HG02763 (cell line): Measurements from ENCODE around the gene NMNAT3.
"Not testable (repeated sequence)": the region's sequence is repeated elsewhere in the genome, so short reads cannot be mapped to it uniquely, and the experiment has no call there.

Source experiments
- ATAC-seq: cut with Tn5 transposase; IDR thresholded peaks from one replicate; pipeline ENCODE4 v1.9.1; 2021; ENCODE audit warnings: mild to moderate bottlenecking, moderate library complexity; ENCODE audit not compliant: unreplicated experiment

NMNAT3 gene

GRCh38 chr3:139639662-139640061, 38.1 kb downstream of the NMNAT3 start:
- no peak for ATAC-seq

- ATAC-seq: no peak
These were observed 39.3 kb downstream of the NMNAT3 start for GRCh38 chr3:139638518-139638917.

DNA sequence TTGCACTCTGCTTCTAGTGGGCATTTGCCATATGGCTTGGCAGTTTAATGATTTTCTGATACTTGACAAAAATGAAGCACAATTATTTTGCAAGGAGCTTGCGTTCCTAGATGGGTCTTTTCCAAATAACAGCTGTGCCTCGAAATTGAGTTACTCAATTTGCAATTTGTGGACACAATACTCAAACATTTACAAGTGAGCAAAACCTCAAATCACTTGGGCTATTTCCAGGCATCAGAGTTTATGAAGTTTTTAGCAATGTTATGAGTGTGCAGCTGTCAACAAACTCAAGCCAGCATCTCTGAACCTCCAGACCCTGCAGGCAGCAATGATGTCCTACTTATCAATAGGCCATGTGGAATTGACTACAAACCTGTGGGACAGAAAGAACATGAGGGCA, 41.3 kb downstream of the NMNAT3 start:
- ATAC-seq: no peak

DNA sequence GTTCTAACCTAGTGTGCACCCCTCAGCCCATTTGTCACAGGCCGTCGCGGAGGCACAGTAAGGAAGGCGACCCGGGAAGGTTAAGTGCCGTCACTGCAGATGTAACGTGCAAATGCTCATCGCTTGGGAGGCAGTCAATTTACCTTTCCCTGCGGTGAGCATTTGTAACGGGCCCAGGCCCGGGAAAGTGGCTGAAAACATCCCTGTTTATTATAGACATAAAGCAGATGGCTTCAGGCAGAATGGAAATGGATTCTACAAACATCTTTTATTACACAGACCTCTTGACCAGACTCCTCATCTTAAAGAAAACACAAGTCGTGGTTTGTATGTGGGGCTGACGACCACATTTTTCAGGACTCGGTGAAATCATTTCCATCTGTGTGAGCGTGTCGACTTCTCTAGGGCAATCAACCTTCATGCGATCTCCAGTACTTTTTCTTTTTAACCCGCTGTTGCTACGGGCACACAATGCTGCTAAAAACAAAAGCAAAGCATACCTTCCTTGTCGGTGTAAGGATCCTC, 43.6 kb downstream of the NMNAT3 start:
- no peak for ATAC-seq

DNA sequence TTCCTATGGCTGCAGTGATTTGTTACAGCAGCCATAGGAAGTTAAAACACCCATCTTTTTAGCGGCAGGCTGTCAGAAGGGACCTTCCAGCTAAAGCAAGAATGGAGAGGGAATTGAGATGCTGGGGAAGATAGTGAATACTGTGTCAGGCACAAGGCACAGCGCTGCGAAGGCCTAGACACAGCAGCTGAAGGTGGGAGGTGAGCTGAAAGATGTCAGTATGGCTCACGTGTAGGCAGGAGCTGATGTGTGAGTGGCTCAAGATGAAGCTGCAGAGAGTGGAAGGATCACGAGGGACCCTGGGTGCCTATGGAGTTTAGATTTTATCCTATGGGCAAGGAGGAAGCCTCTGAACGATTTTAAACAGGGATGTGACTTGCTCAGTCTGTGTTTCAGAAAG, 44.3 kb downstream of the NMNAT3 start:
- no peak for ATAC-seq

GRCh38 chr3:139630542-139630941, 47.2 kb downstream of the NMNAT3 start:
- no peak for ATAC-seq

GRCh38 chr3:139629033-139629432, 48.7 kb downstream of the NMNAT3 start:
- ATAC-seq: no peak

DNA sequence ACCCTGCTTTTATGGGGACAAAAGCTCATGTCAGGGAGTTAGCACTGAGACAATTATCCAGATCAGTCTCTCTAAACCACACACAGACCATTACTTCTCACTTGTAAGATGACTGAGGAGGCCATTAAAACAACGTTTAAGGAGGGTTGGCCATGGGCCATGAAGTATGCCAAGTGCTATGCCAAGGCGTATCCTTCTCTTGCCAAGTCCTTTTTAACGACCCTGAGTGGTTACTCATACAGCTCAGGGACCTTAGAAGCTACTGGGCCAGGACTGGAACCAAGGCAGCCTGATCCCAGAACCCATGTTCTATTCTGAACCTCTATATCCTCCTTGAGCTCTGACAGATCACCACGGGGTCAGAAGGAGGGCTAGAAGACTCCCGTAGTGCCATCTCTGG, 50.0 kb downstream of the NMNAT3 start:
- no peak for ATAC-seq

DNA sequence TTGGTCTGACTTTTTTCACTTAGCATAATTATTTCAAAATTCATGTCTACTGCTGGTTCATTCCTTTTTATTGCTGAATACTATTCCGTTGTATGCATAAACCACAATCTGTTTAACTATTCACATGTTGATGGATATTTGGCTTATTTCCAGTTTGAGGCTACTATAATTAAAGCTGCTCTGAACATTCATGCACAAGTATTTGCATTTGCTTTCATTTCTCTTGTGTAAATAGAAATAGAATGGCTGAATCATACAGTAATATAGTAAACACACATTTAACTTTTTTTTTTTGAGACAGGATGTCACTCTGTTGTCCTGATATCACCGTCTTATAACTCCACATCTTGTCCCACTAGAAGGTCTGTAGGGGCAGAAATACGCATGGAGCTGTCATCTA, 57.3 kb downstream of the NMNAT3 start:
- no peak for ATAC-seq

- ATAC-seq: no peak
These were observed 58.3 kb downstream of the NMNAT3 start for GRCh38 chr3:139619484-139619883.

GRCh38 chr3:139617672-139618268, 60.0 kb downstream of the NMNAT3 start:
- no peak for ATAC-seq

DNA sequence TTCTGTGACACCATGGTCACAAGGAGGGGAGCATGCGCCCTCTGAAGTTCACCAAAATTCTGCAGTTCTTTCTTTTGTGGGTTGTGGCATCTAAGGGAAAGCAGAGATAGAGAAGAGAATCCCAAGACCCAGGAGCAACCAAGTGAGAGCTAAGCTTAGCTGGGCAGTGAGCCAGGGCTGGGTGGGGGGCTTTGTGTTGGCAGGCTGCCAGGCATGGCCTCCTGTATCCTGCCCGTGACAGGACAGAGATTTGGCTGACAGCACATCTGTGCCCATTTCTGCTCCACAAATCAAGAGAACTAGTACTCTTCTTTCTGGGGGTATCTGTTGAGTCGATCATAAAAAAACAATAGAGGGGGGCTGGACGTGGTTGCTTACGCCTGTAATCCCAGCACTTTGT, 66.2 kb downstream of the NMNAT3 start:
- no peak for ATAC-seq

DNA sequence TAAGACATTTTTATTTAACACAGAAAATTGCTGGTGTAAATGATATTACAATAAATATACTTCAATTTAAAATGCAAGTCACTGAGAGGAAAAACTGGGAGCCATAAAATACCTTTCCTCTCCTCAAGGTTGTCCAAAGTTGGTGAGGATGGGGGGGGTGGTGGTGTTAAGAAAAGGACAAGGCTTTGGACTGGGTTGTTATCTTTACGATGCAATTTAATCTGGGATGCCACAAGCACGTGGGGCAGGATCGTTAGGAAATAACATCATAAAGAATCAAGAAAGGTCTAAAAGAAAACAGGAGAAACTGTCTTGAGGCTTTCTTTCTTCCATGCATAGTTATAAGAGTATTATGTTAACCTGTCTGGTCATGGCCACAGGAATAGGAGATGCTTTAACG, 66.9 kb downstream of the NMNAT3 start:
- ATAC-seq: no peak

- no peak for ATAC-seq
These were observed 68.8 kb downstream of the NMNAT3 start for GRCh38 chr3:139608924-139609323.

- no peak for ATAC-seq
These were observed 69.7 kb downstream of the NMNAT3 start for GRCh38 chr3:139608108-139608380.

GRCh38 chr3:139607257-139608107, 70.3 kb downstream of the NMNAT3 start:
- ATAC-seq: no peak

GRCh38 chr3:139602003-139602402, 75.8 kb downstream of the NMNAT3 start:
- no peak for ATAC-seq

DNA sequence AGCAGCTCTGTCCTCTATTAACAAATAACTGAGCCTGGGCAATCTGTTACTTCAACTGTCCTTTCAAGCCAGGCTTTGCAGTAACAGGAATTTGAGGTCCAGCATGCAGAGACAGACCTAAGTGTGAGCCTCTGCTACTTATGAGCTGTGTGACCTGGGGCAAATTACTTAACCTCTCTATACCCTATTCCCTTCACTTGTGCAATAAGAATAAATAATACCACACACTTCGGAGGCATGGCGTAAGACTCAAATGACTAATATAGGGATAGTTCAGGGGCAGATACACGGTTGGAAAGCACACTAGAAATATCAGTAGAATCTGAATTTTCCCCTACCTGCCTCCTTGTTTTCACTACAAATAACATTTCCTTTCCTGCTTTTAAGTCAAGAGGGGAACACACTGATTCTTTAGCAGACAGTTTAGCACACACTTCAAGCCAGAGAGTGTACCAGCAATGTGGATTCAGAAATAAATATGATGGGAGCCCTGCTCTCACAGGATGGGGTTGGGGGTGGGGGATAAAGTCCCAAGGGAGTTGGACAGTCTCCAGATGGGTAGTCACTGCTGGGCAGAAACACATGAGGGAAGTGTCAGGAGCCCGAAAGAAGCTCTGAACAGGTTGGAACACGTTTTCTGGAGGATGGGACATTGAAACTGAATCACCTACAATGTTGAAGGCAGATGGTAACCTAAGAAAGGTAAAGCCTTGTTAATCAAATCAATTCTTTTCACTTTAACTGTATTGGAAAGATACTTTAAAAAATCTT, 76.4 kb downstream of the NMNAT3 start:
- no peak for ATAC-seq

DNA sequence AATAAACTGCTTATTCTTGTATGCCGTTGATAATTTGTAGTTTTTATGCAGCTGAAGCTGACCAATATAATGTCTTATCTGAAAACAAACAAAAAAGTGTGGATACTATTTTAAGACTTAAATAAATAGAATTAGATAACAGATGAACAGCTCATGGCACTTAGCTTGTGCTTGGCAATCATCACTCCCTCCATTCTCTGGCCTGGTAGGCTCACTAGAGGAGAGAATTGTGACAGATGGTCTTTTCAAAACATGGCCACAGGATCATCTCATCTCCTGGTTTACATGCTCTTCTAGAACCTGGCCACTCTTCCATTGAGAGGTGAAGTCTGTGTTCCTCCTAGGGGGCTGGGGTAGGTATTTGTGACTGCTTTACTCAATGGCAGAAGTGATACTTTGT, 79.8 kb downstream of the NMNAT3 start:
- no peak for ATAC-seq

GRCh38 chr3:139591186-139591585, 86.6 kb downstream of the NMNAT3 start:
- not testable (repeated sequence) for ATAC-seq

DNA sequence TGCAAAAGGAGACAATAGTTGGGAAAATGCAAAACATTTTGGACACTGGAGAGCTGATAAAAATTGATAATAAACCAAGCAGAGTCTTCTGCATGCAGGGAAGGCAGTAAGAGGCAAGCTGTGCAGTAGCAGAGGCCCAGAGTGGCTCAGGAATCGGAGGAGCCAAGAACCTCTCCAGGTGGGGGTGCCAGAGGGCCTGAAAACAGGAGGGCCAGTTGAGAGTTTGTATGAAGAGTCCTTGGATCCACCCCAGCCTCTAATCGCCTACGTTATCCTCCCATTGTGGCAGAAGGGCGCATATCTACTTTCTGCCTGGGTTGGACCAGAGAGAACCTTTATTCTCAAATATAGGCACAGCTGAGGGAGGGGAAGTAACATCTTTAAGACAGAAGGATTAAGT, 89.3 kb downstream of the NMNAT3 start:
- no peak for ATAC-seq

GRCh38 chr3:139587797-139588196, 90.0 kb downstream of the NMNAT3 start:
- ATAC-seq: no peak
